HG02623 (cell line): ENCODE results near the gene SF3B2.
"Not testable (repeated sequence)": the region's sequence is repeated elsewhere in the genome, so short reads cannot be mapped to it uniquely, and the experiment has no call there.

Experiments
- ATAC-seq: cut with Tn5 transposase; IDR thresholded peaks from one replicate; pipeline ENCODE4 v1.9.1; 2021; ENCODE audit warnings: moderate library complexity; ENCODE audit not compliant: unreplicated experiment

Gene SF3B2

GRCh38 chr11:66016793-66017177 lies 35.4 kb upstream of the SF3B2 start:
- ATAC-seq: no peak

GRCh38 chr11:66017321-66017720 lies 34.8 kb upstream of the SF3B2 start:
- ATAC-seq: no peak

- no peak for ATAC-seq
Observed at GRCh38 chr11:66020212-66020611, 32.0 kb upstream of the SF3B2 start.

- ATAC-seq: no peak
Observed at GRCh38 chr11:66020618-66021357, 31.4 kb upstream of the SF3B2 start.

GRCh38 chr11:66022401-66023185 lies 29.6 kb upstream of the SF3B2 start:
- no peak for ATAC-seq

GRCh38 chr11:66023186-66023440 lies 29.1 kb upstream of the SF3B2 start:
- not testable (repeated sequence) for ATAC-seq

GRCh38 chr11:66026017-66026529 lies 26.1 kb upstream of the SF3B2 start, which contains the start of gene CATSPER1:
CATSPER1 (minus strand) TSS chr11:66026479; CDS start chr11:66026379, 100 bp downstream.
- no peak for ATAC-seq

GRCh38 chr11:66032957-66033735 lies 19.0 kb upstream of the SF3B2 start:
- no peak for ATAC-seq

- no peak for ATAC-seq
Observed at GRCh38 chr11:66035653-66036333, 16.4 kb upstream of the SF3B2 start.

- no peak for ATAC-seq
Observed at GRCh38 chr11:66036334-66036710, 15.8 kb upstream of the SF3B2 start.

GRCh38 chr11:66037327-66037726 lies 14.8 kb upstream of the SF3B2 start:
- ATAC-seq: no peak

- ATAC-seq: no peak
Observed at GRCh38 chr11:66039765-66040164, 12.4 kb upstream of the SF3B2 start.

GRCh38 chr11:66042227-66042995 lies 9.8 kb upstream of the SF3B2 start:
- no peak for ATAC-seq

- no peak for ATAC-seq
Observed at GRCh38 chr11:66042996-66043906, 8.9 kb upstream of the SF3B2 start.

GRCh38 chr11:66044757-66045156 lies 7.4 kb upstream of the SF3B2 start:
- ATAC-seq: no peak

GRCh38 chr11:66045177-66045639 lies 7.0 kb upstream of the SF3B2 start:
- peak; percentile 66 for ATAC-seq

GRCh38 chr11:66046901-66047300 lies 5.3 kb upstream of the SF3B2 start:
- ATAC-seq: no peak

GRCh38 chr11:66047541-66048365 lies 4.4 kb upstream of the SF3B2 start:
- ATAC-seq: no peak
